HG02884 (cell line): ENCODE data around the gene HOXD10.

Experiments
- ATAC-seq: cut with Tn5 transposase; IDR thresholded peaks from one replicate; pipeline ENCODE4 v1.9.1; 2021; ENCODE audit warnings: mild to moderate bottlenecking, moderate library complexity; ENCODE audit not compliant: unreplicated experiment

HOXD10 gene

DNA sequence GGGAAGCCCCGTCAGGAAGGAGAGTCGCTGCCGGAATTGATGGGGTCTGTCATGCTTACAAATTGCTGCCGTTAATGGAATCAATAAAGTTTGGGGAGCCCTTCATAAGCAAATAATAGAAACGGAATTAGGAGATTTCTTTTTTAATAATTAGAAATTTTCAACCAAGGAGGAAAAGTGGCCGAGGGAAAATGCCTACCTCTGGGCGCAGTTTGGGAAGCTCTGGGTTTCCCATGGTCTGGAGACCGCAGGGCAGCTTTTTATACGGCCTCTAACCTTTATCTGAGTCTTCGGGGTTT is 34.1 kb upstream of the HOXD10 start:
- ATAC-seq = no peak

DNA sequence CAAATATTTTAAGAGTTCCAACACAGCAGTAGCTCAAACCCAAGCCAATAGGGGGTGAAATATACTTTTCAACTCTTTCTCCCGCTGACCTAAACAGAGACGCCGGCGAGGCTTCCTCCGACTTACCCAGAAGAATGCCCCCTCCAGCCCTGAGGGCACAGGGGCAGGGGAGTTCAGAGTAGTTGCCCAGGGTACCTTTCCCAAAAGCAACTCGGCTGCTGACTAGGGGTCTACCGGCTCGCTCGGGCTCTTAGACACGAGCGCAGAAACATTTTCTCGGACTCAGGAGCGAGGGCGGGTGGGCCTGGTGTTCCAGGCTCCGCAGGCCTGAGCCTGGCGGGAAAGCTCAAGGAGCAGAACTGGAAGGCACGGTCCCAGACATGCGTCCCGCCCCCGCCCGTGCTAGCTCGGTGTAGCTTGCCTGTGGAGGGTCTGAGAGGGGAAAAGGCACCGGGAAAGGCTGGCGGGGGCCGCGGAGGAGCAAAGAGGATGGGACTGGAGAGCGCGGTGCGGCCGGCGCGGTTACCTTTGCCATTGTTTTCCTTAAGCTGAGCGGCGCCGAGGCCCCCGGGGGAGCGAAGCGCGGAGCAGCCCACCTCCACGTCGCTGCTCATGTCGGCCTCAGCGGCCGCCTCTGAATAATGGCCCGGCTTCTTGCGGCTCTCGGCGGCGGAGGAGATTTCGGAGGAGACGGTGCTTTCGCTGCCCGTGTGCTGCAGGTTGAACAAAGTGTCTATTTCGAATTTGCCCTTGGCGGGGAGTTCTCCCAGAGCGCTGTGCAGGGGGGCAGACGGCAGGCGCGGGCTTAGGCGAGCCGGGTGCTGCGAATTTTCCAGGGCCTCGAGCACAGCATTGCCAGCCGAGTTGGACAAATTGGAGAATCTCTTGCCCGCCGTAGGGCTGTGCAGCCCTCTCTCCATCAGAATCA is 33.5 kb upstream of the HOXD10 start:
- no peak for ATAC-seq

DNA sequence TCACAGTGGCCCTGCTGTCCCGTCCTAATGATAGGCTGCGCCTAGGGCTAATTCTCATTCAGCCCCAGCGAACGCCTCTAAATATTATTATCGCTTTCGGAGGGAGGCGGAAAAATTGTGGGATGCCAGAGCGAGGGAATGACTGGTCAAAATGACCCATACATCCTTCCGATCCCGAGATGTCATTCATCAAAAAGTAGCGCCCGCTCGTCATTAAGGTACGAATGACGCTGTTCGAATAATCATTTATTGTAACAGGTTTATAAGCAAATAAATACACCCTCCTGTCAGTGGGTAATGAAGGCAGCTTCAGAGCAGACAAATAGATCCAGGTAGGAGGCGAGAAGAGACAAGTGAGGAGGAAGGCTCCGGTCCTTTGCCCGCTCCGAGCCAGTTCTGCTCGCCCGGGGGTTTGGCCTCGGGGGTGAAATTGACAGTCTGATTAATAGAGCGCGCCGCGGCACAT is 32.7 kb upstream of the HOXD10 start, which contains the start of gene EVX2:
Gene EVX2, minus strand, starts transcription at position 167 of the 466 bp plus-strand sequence. CDS start 186 bp downstream, outside the sequence.
- ATAC-seq = no peak

DNA sequence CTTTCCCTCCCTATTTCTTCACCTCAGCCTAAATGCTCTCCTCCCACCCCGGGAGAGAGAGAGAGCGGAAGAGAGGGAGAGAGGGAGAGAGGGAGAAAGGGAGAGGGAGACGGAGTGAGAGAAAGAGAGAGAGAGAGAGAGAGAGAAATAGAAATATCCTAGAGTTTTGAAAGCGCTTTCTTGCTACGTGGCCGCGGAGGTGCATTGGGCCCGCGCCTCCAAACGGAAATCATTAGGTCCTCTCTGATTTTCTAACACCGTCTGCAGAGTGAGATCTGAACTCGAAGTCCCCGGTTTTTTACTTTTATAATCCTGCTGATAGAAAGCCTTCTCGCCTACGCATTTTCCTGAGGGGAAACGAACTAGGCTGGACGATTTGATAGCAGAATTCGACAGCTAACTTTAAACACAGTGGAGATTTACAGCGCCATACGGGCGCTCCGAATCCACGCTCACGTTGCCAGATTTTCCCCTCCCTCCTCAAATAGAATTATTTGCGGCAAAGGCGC is 31.9 kb upstream of the HOXD10 start:
- no peak for ATAC-seq

DNA sequence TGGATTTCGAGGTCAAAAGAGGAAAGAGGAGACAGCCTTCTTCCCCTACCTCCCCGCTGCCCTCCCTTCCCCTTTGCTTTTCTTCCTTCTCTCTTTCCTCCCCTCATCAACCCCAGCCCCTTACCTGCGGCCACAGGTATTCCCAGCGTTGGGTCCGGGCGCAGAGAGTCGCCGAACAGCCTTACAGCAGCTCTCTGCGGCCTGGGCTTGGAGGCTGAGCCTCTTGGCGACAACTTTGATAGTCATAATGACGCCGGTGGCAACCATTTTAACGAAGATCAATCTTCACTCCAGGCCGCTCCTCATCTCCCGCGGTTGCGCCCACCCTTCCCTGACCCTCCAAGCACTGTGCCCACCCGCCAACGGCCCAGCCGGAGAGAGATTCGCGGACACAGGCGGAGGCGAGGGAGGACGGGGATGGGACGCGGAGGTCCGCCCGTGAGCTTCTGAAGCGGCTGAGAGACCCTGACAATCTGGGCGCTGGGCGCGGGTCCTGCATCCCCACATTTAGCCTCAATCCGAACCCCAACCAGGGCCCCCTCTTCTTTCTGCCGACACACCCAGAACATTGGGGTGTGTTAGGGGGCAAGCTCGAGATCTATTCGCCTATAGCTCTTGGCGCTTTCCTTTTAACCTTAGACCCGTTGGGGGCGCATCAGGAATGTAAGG is 31.3 kb upstream of the HOXD10 start:
- ATAC-seq = no peak

DNA sequence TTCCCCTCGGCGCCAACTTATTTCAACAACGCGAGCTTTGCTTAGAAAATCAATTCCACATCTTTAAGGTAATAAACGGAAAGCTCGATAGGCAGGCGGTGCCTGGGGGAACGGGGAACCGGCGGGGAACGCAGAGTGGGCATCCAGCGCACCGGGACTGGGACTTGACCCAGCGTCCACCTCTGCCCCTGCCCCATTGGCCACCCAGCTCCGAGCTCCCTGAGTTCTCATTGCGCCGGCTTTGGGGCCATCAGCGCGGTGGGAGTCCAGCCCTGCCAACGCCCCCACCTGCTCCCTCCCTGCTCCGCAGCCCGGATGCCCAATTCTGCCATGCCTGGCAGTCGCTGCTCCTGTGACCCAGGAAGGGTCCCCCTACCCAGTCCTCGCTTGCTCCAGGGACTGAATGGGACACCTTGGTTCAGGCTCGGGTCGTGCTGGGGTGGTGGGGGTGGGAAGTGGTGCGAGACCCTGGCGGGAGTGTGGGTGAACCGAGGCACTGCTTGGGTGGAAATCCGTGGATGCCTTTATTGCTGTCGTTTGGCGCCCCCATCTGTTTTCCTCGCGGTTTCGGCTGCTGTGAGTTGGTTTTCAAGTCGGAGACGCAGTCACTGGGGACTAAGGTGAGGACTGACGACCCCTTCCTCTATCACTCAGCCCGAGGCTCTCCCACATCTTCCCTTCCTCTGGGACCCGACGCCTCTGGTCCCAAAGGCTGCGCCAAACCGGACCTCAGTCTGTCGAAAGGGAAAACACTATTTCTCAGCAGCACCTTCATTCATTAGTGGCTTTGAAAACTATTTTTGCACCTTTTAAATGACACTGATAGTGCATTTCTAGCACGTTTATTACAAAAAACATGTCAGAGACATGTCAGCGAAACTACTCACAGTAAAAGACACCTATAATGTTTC is 30.5 kb upstream of the HOXD10 start:
- ATAC-seq = no peak

DNA sequence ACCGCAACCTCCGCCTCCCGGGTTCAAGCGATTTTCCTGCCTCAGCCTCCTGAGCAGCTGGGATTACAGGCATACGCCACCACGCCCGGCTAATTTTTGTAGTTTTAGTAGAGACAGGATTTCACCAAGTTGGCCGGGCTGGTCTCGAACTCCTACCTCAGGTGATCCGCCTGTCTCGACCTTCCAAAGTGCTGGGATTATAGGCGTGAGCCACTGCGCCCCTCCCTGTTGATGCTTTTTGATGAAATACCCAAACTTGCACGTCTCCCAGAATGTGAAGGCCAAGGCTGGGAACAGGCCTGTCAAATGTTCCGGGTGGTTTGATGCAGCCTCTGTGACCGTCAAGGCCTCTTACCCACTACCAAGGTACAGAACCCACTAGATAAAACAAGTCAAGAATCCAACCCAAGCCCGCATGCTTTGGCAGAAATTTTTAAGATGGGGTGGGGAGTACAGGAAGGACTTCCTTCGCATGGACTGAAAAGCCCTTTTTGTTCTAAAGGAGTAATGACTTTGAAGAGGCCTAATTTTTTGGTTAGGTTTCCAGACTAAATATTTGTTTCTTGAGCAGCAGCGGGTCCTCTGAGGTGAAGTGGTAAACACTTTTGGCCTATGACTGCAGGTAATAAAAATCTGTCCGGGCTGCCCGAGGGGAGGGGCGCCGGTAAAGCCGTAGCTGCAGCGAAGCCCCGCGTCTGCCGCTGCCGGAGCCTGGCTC is 29.1 kb upstream of the HOXD10 start:
- ATAC-seq = no peak

DNA sequence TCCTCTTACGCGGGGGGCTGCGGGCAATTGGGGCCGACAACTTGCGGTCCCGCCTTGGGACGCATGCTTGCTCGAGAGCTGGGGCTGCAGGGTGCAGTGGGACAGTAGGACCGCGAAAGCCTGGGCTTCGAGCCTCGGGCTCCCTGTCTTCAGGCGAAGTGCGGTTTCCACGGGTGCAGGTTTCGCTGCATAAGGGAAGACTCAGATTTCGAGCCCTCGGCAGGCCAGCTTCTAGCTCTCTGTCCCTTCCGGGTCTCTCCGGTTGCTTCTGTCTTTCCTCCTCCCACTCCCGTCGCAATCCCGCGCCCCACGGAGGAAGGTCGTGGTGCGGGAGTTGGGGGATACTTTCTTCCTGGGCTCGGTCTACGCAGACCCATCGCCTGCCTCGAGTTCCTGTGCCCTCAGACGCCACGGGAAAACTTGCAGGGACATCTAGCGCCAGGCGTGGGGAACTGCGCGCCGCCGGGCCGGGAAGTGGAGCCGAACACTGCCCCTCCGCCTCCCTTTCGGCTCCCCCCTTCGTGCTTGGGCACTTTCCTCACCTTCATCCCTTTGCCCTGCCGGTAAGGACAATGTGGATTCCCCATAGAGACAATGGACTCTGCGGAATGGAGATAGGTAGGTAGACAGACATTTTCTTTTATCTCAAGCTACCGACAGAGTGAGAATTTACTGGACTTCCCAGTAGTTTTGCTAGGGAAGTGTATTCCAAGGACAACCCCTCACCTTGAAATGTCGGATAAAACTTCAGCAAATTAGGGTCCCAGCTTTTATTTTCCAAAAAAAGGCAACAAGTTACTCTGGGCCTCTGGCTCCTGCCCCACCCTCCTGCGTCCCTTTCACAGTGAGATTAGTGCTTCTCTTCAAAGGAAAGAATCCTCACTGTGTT is 28.3 kb upstream of the HOXD10 start:
- ATAC-seq = no peak

DNA sequence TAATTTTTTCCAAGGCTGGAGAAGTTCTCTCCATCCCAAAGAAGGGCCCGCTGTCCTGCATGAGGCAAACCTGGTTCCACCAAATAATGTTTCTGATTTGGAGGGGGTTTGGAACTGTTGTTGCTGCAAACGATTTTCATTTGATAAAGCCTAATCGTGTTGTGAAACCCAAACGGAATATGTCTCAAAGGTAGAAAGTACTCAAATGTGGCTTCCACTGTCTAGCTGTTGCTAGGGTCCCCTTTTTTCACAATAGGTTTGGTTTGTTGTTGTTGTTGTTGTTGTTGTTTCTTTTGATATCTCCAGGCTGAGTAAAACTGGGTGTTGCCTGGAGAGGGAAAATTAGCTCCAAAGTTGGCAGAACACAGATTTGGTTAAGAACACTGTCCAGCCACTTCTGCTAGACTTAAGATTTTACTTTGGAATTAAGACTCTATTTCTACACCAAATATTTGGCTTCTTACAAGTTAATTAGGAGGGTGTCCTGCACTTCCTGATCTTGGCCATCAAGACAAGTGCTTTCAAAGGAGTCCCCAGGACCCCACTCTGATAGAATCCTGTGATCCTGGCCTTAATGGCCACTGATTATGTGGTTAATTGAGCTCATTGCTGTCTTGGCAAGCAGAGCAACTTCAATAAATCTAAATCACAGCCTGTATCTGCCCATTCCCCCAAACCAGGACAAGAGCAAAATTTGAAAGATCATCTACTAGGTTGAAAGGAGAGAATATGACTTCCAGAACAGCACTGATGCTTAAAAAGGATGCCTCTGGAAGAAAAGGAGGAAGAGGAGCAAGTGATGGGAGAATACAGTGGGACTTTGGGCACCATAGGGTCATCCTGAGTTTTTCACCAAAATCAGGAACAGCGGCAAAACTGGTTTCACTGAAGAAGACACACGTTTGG is 27.4 kb upstream of the HOXD10 start:
- no peak for ATAC-seq

DNA sequence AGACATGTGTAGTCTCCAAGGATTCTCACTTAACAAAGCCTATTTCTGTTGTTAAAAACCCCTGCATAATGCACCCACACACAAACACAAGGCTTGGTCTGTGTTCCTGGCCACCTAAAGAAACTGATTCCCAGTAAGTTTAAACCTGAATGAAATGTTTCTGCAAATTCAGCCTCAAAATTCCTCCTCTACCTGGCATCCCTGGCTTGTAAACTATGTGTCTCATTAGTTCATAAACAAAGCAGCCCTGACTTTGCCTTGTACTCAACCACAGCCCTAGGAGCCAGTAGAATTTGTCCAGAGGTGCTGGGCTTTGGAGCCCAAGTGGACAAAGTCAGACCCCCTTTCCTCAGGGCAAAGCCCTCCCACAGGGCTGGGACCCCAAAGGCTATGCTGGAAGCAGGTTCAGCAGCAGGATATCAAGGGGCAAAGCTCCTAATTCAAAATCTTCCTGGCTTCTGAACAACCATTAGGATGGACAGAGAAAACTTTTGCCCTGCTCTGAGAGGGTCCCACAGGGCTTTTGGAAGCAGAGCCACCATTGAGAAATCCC is 26.7 kb upstream of the HOXD10 start:
- ATAC-seq = no peak

DNA sequence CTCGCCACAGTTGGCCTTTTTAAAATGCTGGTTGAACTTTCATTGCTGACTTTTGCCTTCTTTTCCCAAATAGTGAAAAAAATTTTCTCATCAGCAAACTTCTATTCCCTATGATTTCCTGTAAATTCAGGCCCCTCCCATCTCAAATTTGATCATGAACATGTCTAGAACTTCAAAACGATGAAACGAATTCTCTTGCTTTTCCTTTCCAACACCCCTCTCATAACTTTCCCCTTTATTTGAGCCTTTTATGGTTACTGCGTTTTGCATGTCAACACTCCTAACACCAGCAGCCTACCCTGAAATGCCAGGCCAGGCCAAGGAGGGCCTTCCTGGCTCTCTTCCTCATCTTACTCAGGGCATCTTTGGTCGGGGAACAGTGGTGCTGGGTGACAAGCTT is 25.7 kb upstream of the HOXD10 start:
- no peak for ATAC-seq

DNA sequence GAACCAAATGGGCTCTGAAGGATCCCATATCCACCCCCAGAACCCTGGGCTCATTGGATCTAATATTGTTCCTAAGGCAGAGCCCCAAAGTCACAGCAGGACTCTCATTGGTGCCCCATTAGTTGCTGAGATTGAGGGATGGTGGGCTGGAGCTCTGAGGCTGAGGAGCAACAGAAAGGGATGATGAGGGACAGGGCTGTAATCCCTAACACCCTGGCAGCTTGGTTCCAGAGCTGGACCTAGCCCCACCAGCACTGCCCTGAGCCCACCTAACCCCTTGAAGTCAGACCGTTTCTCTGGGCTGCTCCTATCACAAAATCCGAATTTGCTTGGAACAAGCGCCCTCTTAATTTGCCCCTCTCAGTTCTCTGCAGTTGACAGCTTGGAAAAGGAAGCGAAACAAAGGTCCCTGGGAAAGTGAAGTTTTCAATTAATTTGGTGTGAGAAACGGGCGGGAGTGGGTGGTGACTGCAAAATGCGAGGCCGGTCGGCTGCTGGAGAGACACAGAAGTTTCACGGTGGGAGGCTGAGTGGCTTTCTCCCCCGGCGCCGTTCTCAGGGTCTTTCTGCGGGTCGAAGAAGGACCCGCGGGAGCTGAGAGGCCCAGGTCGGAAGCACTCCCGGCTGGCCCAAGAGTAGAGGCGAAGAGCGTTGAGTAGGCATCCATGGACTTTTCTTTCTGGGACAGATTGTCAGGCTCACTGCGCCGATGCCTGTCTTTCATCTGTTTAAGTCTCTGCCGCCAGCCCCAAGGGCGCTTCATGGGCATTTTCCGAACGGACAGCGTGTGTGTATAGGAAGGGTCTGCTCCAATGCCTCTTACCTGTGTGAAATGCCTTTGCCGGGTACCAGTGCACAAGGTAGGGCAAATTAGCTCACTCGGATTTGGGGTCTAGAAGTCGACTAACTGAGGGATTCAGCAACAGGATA is 25.0 kb upstream of the HOXD10 start:
- no peak for ATAC-seq

DNA sequence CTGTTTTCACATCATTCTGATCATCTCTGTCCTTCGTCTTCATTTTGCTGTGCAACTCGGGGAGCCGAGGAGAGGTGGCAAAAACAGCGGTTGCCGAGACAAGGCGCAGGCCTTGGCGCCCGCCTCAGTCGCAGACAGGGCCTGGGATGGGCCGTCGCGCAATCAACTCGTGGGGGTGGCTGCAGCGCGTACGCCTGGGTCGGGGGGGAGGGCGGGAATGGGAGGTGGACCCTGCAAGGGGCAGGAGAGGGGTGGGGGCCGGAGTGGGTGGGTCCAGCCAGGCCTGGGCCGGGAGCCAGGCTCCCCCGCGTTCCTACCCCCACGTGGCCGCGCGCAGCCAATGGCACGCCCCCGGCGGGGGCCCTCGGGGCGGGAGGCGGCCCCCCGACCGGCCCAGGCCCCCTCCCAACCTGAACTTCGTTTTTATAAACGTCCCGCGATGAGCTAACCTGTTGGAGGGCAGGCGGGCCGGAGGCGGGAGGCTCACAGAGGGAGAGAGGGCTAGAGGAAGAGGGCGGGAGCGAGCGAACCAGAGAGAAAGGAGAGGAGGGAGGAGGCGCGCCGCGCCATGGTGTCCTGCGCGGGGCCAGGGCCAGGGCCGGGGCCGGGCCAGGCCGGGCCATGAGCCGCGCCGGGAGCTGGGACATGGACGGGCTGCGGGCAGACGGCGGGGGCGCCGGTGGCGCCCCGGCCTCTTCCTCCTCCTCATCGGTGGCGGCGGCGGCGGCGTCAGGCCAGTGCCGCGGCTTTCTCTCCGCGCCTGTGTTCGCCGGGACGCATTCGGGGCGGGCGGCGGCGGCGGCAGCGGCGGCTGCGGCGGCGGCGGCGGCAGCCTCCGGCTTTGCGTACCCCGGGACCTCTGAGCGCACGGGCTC is 24.1 kb upstream of the HOXD10 start, which contains the start of gene HOXD13:
Gene HOXD13, plus strand, starts transcription at position 452 of the 875 bp plus-strand sequence. Its CDS starts 170 bp downstream, at position 622.
- ATAC-seq = no peak

DNA sequence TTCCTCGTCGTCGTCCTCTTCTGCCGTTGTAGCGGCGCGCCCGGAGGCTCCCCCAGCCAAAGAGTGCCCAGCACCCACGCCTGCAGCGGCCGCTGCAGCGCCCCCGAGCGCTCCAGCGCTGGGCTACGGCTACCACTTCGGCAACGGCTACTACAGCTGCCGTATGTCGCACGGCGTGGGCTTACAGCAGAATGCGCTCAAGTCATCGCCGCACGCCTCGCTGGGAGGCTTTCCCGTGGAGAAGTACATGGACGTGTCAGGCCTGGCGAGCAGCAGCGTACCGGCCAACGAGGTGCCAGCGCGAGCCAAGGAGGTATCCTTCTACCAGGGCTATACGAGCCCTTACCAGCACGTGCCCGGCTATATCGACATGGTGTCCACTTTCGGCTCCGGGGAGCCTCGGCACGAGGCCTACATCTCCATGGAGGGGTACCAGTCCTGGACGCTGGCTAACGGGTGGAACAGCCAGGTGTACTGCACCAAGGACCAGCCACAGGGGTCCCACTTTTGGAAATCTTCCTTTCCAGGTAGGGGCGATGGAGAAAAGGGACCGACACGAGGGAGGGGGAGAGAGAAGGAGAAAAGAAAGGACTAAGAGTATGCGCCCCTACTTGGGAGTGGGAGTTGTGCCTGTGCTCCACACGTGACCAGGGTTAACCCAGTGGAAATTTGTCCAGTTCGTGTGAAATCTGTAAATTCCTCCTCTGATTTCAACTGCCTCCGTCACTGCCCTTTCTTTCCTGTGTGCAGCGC is 23.3 kb upstream of the HOXD10 start:
- no peak for ATAC-seq

DNA sequence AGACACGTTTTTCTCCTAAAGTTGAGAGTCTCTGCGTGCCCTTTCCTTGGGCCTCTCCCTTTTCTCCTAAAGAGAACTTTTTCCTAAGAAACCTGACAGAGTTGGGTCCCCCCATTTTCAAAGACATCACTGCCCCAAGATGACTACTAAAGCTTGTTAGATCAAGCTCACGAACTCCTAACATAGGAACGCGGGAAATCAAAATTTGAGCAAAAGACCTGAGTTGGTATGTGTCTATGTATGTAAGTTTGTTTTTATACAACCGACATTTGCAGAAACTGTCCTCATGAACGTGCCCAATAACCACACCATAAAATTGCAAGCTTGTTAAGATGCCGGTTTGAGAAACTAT is 22.7 kb upstream of the HOXD10 start:
- no peak for ATAC-seq
